HG03280 (cell line): ENCODE results near the gene BAIAP3.
"Not testable (repeated sequence)": the region's sequence is repeated elsewhere in the genome, so short reads cannot be mapped to it uniquely, and the experiment has no call there.

Experiments used
- ATAC-seq: cut with Tn5 transposase; IDR thresholded peaks from one replicate; pipeline ENCODE4 v1.9.1; 2021; ENCODE audit warnings: mild to moderate bottlenecking, moderate library complexity; ENCODE audit not compliant: unreplicated experiment

Gene BAIAP3, protein sequence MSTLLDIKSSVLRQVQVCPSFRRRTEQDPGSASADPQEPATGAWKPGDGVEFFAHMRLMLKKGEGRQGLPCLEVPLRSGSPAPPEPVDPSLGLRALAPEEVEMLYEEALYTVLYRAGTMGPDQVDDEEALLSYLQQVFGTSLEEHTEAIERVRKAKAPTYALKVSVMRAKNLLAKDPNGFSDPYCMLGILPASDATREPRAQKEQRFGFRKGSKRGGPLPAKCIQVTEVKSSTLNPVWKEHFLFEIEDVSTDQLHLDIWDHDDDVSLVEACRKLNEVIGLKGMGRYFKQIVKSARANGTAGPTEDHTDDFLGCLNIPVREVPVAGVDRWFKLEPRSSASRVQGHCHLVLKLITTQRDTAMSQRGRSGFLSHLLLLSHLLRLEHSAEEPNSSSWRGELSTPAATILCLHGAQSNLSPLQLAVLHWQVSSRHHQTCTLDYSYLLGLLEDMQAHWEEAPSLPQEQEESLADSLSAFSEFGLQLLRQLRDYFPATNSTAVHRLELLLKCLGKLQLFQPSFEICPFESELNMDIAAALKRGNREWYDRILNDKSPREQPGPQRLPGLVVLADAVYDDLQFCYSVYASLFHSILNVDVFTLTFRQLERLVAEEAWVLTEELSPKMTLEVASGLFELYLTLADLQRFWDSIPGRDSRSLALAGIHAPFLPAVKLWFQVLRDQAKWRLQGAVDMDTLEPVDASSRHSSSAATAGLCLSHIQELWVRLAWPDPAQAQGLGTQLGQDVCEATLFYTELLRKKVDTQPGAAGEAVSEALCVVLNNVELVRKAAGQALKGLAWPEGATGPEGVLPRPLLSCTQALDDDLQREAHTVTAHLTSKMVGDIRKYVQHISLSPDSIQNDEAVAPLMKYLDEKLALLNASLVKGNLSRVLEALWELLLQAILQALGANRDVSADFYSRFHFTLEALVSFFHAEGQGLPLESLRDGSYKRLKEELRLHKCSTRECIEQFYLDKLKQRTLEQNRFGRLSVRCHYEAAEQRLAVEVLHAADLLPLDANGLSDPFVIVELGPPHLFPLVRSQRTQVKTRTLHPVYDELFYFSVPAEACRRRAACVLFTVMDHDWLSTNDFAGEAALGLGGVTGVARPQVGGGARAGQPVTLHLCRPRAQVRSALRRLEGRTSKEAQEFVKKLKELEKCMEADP

DNA sequence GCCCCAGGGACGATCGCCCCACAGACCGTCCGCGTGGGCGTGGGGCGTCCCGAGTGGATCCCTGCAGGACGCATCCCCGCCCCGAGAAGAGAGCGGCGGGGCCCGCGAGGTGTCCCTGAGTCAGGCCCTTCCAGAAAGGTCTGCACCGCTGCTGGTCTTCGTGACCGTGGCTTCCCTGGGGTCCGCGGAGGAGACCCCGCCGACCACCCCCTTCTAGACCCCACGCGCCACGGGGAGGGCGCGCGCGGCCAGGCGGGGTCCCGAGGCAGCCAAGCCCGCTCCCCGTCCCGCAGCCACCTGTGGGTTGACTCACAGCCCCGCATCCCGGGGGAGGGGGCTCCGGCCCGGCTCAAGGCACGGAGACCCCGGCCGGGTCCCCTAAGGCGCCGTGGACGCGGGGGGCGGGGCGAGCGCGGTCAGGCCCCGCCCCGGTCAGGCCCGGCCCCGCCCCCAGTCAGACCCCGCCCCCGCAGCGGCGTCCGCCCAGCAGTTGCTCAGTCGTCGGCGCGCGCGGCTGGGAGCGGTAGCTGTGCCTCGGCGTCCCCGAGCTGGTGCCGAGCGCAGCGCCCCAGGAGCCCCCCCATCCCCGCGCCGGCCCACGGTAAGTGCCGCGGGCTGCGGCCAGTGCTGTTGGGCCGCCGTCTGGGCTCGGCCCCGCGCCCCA is at the start of gene BAIAP3:
TSS of gene BAIAP3 (plus strand) at position 497 of the 664 bp plus-strand sequence. CDS start 4,905 bp downstream, outside the sequence.
- no peak for ATAC-seq

GRCh38 chr16:1283996-1284616 is 49.3 kb upstream of the BAIAP3 start:
- ATAC-seq = no peak

DNA sequence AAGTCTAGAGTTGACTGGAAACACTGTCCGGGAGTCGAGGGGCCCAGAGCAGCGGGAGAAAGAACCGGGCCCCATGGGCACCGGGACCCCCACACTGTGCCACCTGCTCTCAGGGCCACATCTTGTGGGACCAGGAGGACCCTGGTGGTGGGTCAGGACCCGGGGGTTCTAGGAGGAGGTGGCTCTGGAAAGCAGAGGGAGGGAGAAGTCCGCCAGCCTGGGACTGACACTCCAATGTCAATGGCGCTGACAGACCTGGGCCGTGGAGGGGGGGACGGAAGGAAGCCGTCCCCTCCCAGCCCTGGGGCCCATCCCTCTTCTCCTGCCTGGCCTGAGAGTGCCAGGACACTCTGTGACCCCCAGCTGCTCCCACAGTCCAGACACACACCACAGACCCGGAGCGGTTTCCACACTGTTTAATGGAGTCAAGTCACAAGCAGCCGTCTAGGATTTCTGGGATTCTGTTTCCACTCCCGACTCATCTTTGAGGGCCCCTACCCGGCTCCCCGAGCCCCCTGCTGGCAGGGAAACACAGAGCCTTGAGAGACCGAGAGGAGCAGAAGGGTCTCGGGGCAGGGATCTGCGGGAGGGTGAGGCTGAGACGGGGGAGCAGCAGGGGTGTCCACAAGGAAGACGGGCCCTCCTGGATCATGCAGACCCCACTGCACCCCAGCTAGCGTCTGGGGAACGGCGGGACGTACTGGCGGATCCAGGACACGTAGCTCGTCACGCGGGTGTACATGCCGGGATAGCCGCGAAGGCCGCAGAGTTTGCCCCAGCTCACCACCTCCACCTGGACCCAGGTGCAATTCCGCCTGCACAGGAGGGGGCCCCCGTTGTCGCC is 47.6 kb upstream of the BAIAP3 start:
- no peak for ATAC-seq

DNA sequence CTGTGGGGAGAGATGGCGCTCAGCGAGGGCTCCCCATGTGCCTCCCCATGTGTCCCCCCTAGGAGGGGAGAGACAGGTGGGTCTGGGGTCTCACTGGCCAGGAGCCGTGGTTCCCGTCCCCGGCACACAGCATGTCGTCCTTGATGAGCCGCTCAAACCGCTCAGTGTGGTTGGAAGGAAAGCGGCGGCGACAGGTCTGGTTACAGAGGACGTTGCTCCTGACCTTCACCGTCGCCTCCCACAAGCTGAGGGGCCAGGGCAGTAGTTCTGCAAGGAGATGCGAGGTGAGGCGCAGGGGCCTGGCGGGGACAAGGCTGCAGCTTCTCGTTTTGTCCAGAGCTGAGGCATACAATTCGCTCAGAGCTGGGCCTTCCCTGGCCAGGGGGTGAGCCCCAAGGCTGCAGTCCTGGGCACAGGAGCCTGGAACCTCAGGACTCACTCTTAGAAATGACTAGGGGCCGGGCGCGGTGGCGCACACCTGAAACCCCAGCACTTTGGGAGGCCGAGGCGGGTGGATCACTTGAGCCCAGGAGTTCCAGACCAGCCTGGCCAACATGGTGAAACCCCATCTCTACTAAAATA is 46.8 kb upstream of the BAIAP3 start:
- ATAC-seq = no peak

GRCh38 chr16:1287982-1288670 is 45.3 kb upstream of the BAIAP3 start:
- ATAC-seq = no peak

GRCh38 chr16:1288813-1289476 is 44.5 kb upstream of the BAIAP3 start:
- ATAC-seq = no peak

- no peak for ATAC-seq
Measured at GRCh38 chr16:1289477-1289866, 44.0 kb upstream of the BAIAP3 start.

GRCh38 chr16:1290063-1290501 is 43.4 kb upstream of the BAIAP3 start:
- ATAC-seq = no peak

DNA sequence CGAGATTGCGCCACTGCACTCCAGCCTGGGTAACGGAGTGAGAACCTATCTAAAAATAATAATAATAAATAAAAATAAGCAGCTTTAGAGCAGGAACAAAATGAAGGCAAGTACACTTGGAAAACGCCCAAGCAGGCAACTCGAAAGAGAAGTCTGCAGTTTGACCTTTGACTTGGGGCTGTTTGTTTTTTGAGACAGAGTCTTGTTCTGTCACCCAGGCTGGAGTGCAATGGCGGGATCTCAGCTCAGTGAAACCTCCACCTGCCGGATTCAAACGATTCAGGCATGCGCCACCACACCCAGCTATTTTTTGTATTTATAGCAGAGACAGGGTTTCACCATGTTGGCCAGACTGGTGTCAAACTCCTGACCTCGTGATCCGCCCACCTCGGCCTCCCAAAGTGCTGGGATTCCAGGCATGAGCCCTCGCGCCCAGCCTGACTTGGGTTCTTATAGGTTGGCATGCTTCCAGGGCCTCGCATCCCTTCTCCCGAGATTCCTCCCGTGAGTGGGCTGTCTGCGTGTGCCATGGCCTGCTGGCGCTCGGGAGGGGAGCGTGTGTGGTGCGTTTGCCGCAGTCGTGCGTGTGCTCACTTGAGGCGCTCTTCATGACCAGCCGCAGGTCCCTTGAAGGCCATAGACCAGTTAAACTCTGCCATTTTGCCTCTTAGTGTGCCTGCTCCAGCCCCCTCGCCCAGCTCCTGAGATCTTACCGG is 42.4 kb upstream of the BAIAP3 start:
- ATAC-seq = no peak

DNA sequence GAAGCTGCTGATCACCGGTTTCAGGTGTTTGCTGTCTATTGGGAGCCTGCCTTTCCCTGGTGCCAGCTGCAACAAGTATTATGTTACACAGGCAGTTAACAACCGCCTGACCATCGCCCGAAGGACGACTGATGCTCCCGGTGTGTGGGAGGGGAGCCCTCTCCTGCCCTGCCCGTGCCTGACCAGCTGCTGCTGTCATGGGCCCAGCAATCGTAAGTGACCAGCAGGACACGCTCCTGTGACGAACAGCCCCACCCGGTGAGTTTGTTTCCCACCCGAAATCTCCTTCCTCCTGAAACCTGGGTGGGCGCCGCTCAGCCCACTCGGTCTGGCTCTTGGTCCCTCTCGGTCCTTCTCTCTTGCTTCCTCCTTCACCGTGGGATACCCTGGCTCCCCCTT is 41.9 kb upstream of the BAIAP3 start:
- ATAC-seq = no peak

DNA sequence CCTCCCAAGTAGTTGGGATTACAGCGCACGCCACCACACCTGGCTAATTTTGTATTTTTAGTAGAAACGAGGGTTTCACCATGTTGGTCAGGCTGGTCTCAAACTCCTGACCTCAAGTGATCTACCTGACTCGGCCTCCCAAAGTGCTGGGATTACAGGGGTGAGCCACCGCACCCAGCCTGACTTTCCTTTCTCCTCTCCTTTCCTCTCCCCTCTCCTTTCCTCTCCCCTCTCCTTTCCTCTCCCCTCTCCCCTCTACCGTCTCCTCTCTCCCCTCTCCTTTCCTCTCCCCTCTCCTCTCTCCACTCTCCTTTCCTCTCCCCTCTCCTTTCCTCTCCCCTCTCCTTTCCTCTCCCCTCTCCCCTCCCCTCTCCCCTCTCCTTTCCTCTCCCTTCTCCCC is 41.2 kb upstream of the BAIAP3 start:
- not testable (repeated sequence) for ATAC-seq

- ATAC-seq = not testable (repeated sequence)
Measured at GRCh38 chr16:1292808-1293207, 40.6 kb upstream of the BAIAP3 start.

DNA sequence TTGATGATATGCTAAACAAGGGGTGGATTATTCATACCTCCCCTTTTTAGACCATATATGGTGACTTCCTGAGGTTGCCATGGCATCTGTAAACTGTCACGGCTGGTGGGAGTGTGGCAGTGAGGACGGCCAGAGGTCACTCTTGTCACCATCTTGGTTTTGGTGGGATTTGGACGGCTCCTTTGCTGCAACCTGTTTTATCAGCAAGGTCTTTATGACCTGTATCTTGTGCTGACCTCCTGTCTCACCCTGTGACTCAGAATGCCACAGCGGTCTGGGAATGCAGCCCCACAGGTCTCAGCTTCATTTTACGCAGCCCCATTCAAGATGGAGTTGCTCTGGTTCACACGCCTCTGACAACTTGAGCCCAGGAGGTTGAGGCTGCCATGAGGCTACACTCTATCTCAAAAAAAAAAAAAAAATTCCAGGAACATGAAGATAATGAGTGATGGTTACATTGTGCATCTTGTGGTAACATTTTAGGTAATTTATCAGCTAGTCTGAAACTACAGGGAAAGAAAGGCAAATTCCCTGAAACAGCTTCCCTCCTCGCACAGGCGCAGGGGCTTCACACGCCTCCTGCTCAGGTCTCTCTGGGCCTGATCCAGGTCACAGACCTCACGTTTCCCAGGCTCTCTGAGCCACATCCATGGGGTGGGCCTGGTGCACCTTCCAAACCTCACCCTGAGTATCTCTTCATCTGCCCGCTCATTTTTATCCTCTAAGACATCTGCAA is 39.4 kb upstream of the BAIAP3 start:
- no peak for ATAC-seq

GRCh38 chr16:1295465-1295864 is 38.0 kb upstream of the BAIAP3 start:
- no peak for ATAC-seq

- ATAC-seq = not testable (repeated sequence)
Measured at GRCh38 chr16:1296688-1297017, 36.8 kb upstream of the BAIAP3 start.

- no peak for ATAC-seq
Measured at GRCh38 chr16:1297018-1297696, 36.3 kb upstream of the BAIAP3 start.
